WTC11 (cell line): ENCODE results near the gene KRT7. TPM values are rescaled to one million over a fixed set of nuclear protein-coding genes. Genes with fewer than 3 reads are reported as not detected.
A peak's percentile ranks its signal among the peaks of the same experiment; 100 is the strongest.

Experiments
- ATAC-seq: fragments of 200-7000 bp; cut with Tn5 transposase; 2 replicates; pipeline ENCODE4 v1.10.0; 2021; ENCODE audit warnings: mild to moderate bottlenecking, moderate library complexity
- CTCF ChIA-PET: fragments of 300-600 bp; sonication (Branson Sonifier 250); formaldehyde crosslinking; loops from one replicate; lab custom pipeline; 2021; ENCODE audit warnings: antibody characterized with exemption; lab: Charles Lee
- POLR2A ChIA-PET: fragments of 350-600 bp; sonication (Branson Sonifier 250); formaldehyde crosslinking; loops from one replicate; lab custom pipeline; 2021; ENCODE audit warnings: antibody characterized with exemption; lab: Charles Lee
- DNase-seq: peaks from one replicate; pipeline ENCODE4 v3.0.0; 2021; ENCODE audit warnings: low spot score
- H3K27ac Mint-ChIP-seq: 2 replicates; pipeline ENCODE4 v1.8.0; 2021; ENCODE audit warnings: mixed read lengths
- H3K27me3 Mint-ChIP-seq: 2 replicates; pipeline ENCODE4 v1.8.0; 2021; ENCODE audit warnings: low read depth, mild to moderate bottlenecking, moderate library complexity, mixed read lengths
- H3K36me3 Mint-ChIP-seq: 2 replicates; pipeline ENCODE4 v1.8.0; 2021; ENCODE audit warnings: mixed read lengths
- H3K4me1 Mint-ChIP-seq: 2 replicates; pipeline ENCODE4 v1.8.0; 2022; ENCODE audit warnings: mixed read lengths
- H3K4me3 Mint-ChIP-seq: 2 replicates; pipeline ENCODE4 v1.8.0; 2021; ENCODE audit warnings: mild to moderate bottlenecking, moderate library complexity, mixed read lengths
- H3K9me3 Mint-ChIP-seq: 2 replicates; pipeline ENCODE4 v1.8.0; 2021; ENCODE audit warnings: mixed read lengths
- ATF1 ChIP-seq: sonication (generic); formaldehyde crosslinking; IDR thresholded peaks from 2 replicates; pipeline ENCODE4 v1.8.1; 2023; ENCODE audit warnings: mild to moderate bottlenecking, moderate library complexity, missing genetic modification reagents
- CDX4 ChIP-seq: fragments of 250-450 bp; sonication (Bioruptor Pico); IDR thresholded peaks from 2 replicates; pipeline ENCODE4 v1.9.0; 2021; ENCODE audit warnings: moderate library complexity, mild to moderate bottlenecking, inconsistent platforms, borderline replicate concordance
- CTCF ChIP-seq: fragments of 200-600 bp; IDR thresholded peaks from 2 replicates; pipeline ENCODE4 v1.8.0; 2022; ENCODE audit warnings: antibody characterized with exemption
- E2F1 ChIP-seq: sonication (generic); formaldehyde crosslinking; IDR thresholded peaks from 2 replicates; pipeline ENCODE4 v1.8.0; 2022; ENCODE audit warnings: mild to moderate bottlenecking, missing genetic modification reagents
- ESRRA ChIP-seq: sonication (generic); formaldehyde crosslinking; IDR thresholded peaks from 2 replicates; pipeline ENCODE4 v1.8.1; 2022; ENCODE audit warnings: mild to moderate bottlenecking, missing genetic modification reagents, borderline replicate concordance
- FOXJ3 ChIP-seq: sonication (generic); formaldehyde crosslinking; IDR thresholded peaks from 2 replicates; pipeline ENCODE4 v1.9.0; 2021; ENCODE audit warnings: missing genetic modification reagents, mild to moderate bottlenecking, borderline replicate concordance
- FOXP4 ChIP-seq: sonication (generic); formaldehyde crosslinking; IDR thresholded peaks from 2 replicates; pipeline ENCODE4 v1.8.0; 2022; ENCODE audit warnings: mild to moderate bottlenecking, missing genetic modification reagents
- IRF2 ChIP-seq: sonication (generic); formaldehyde crosslinking; IDR thresholded peaks from 2 replicates; pipeline ENCODE4 v1.8.0; 2022; ENCODE audit warnings: low read depth, missing genetic modification reagents, borderline replicate concordance
- MLX ChIP-seq: sonication (generic); formaldehyde crosslinking; IDR thresholded peaks from 2 replicates; pipeline ENCODE4 v1.8.1; 2023; ENCODE audit warnings: mild to moderate bottlenecking, missing genetic modification reagents, moderate library complexity
- MXD4 ChIP-seq: fragments of 250-450 bp; sonication (Bioruptor Pico); IDR thresholded peaks from 2 replicates; pipeline ENCODE4 v1.8.0; 2021; ENCODE audit warnings: mild to moderate bottlenecking, moderate library complexity, borderline replicate concordance
- NR3C1 ChIP-seq: sonication (generic); formaldehyde crosslinking; conservative IDR thresholded peaks from 2 replicates; pipeline ENCODE4 v1.8.1; 2023; ENCODE audit warnings: low read depth, mild to moderate bottlenecking, missing genetic modification reagents
- OVOL2 ChIP-seq: fragments of 250-450 bp; sonication (Bioruptor Pico); IDR thresholded peaks from 2 replicates; pipeline ENCODE4 v1.9.0; 2021; ENCODE audit warnings: mild to moderate bottlenecking, borderline replicate concordance
- RELA ChIP-seq: sonication (generic); formaldehyde crosslinking; IDR thresholded peaks from 2 replicates; pipeline ENCODE4 v1.8.1; 2022; ENCODE audit warnings: missing genetic modification reagents, mild to moderate bottlenecking, borderline replicate concordance
- STAT6 ChIP-seq: sonication (generic); formaldehyde crosslinking; conservative IDR thresholded peaks from 2 replicates; pipeline ENCODE4 v1.8.1; 2023; ENCODE audit warnings: mild to moderate bottlenecking, low read depth, missing genetic modification reagents, moderate library complexity
- TEAD4 ChIP-seq: sonication (generic); formaldehyde crosslinking; IDR thresholded peaks from 2 replicates; pipeline ENCODE4 v1.8.0; 2022; ENCODE audit warnings: mild to moderate bottlenecking, missing genetic modification reagents
- ZNF416 ChIP-seq: fragments of 250-450 bp; sonication (Bioruptor Pico); IDR thresholded peaks from 2 replicates; pipeline ENCODE4 v1.9.0; 2021; ENCODE audit warnings: mild to moderate bottlenecking, inconsistent platforms
- ZNF512 ChIP-seq: sonication (generic); formaldehyde crosslinking; IDR thresholded peaks from 2 replicates; pipeline ENCODE4 v1.8.1; 2022; ENCODE audit warnings: missing genetic modification reagents, borderline replicate concordance
- ZSCAN18 ChIP-seq: fragments of 250-450 bp; sonication (Bioruptor Pico); IDR thresholded peaks from 2 replicates; pipeline ENCODE4 v2.1.2; 2022; ENCODE audit warnings: mild to moderate bottlenecking, moderate library complexity
- total RNA-seq: library from RNA; stranded (reverse); gene quantifications from 3 replicates; pipeline ENCODE4 v1.2.3, GENCODE V29; 2021
- TF ChIP-seq, protein P1 (sequence below): fragments of 250-450 bp; sonication (Bioruptor Pico); IDR thresholded peaks from 2 replicates; pipeline ENCODE4 v1.8.0; 2021; ENCODE audit warnings: mild to moderate bottlenecking

Gene KRT7
- total RNA-seq, 1 experiment from 2014 or later: 10.6 TPM

DNA sequence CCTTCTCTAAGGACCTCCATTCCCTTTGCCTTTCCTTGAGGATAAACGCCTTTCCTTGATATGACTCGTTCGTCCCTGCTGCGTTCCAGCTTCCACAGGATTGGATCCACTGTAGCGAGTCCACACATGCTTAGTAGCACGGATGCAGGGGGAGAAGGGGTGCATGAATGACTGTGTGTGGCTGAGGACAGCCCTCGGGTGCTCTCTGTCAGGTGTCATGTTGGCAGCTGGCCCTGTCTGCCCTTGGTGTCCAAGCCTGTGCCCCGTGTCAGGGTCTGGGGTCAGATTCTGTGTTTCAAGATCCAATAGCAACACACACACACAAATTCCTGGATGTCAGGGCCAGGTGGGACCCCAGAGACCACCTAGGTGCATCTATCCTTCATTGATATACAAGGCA, 23.7 kb upstream of the KRT7 start (continued):
- no peak for TF ChIP-seq ZNF512 (CRISPR knock-in tag)
- no peak for TF ChIP-seq ZSCAN18 (CRISPR knock-in tag)
- no peak for TF ChIP-seq FOXJ3 (CRISPR knock-in tag)
- TF ChIP-seq OVOL2 (CRISPR knock-in tag): no peak
- no peak for TF ChIP-seq ZNF416 (CRISPR knock-in tag)
- TF ChIP-seq TEAD4: no peak
- no peak for TF ChIP-seq ESRRA (CRISPR knock-in tag)
- TF ChIP-seq, all 79 proteins: peak for 0

- DNase-seq (peak; percentile 6), ATAC-seq (no peak)
- POLR2A ChIA-PET: interaction anchor here (0.5 kb wide), 1 partner anchor 87 kb away, joined by 4 read pairs; no protein-coding TSS in a partner anchor
- CTCF ChIA-PET: interaction anchor here (1.2 to 7.8 kb wide), 7 partner anchors 9 to 151 kb away, joined by 3 to 60 read pairs (median 5); no protein-coding TSS in a partner anchor
- Mint-ChIP-seq H3K4me3 (no peak overlapping the region), H3K27me3 (no peaks in the 10 kb centered on the region), H3K27ac (no peak overlapping the region), H3K4me1 (peaks cover 13% of the 10 kb centered on the region), H3K36me3 (no peaks in the 10 kb centered on the region), H3K9me3 (no peaks in the 10 kb centered on the region)
- TF ChIP-seq CTCF: no peak
- no peak for TF ChIP-seq MXD4 (CRISPR knock-in tag)
- no peak for TF ChIP-seq RELA
- TF ChIP-seq, protein P1, sequence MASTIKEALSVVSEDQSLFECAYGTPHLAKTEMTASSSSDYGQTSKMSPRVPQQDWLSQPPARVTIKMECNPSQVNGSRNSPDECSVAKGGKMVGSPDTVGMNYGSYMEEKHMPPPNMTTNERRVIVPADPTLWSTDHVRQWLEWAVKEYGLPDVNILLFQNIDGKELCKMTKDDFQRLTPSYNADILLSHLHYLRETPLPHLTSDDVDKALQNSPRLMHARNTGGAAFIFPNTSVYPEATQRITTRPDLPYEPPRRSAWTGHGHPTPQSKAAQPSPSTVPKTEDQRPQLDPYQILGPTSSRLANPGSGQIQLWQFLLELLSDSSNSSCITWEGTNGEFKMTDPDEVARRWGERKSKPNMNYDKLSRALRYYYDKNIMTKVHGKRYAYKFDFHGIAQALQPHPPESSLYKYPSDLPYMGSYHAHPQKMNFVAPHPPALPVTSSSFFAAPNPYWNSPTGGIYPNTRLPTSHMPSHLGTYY (CRISPR knock-in tag): no peak
- no peak for TF ChIP-seq CDX4 (CRISPR knock-in tag)
- no peak for TF ChIP-seq ATF1
- TF ChIP-seq STAT6 (CRISPR knock-in tag): no peak
- no peak for TF ChIP-seq FOXP4 (CRISPR knock-in tag)
- no peak for TF ChIP-seq NR3C1 (CRISPR knock-in tag)
- TF ChIP-seq IRF2 (CRISPR knock-in tag): no peak
- no peak for TF ChIP-seq MLX (CRISPR knock-in tag)
- TF ChIP-seq E2F1: no peak
- no peak for TF ChIP-seq ESRRA (CRISPR knock-in tag)
Observed at GRCh38 chr12:52210186-52210924, 22.7 kb upstream of the KRT7 start.
